ENCODE data around the gene ABCC2. TPM values are rescaled to one million over a fixed set of nuclear protein-coding genes. Genes with fewer than 3 reads are reported as not detected.
"Not testable (repeated sequence)": the region's sequence is repeated elsewhere in the genome, so short reads cannot be mapped to it uniquely, and the experiment has no call there.

ABCC2 gene
- total and polyA plus RNA-seq, 8 donors = under 0.01 to 6.8 (median 0.58) TPM

DNA sequence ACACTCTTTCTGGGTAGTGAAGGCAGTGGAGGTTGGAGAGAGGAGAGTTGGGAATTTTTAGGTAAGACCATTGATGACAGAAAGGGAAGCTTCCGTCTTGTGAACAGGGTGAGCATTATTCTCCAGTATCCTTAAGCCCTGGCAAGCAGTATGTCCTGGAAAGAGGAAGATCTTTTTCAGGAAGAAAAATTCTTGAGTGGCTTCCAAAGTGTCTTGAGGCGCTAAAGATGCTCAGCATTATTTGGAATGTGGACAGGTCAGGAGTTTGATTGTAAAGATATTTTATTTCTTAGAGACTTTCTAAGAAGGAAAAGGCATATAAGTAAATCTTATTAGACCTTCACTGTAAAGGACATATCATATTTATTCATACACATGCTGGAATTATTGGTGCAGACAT lies 54.3 kb downstream of the ABCC2 start:
- intact Hi-C loops (cut with DNase I; ENCODE audit: low total_unique reads) = no loop called here
- DNase-seq = no peak
- H3K4me1 ChIP-seq = no peaks in the 10 kb centered on the region
- H3K27ac ChIP-seq = no peak overlapping the region
- WGBS, 5 donors = 79 to 90% (median 85%) methylated on average over 2 of the region's 2 CpGs
- peaks cover 0 to 3% (median 0%) of the 10 kb centered on the region in 4 donors for H3K36me3 ChIP-seq
- no peak overlapping the region for H3K4me3 ChIP-seq
- no peaks in the 10 kb centered on the region for H3K9me3 ChIP-seq
- no peaks in the 10 kb centered on the region for H3K27me3 ChIP-seq
- TF ChIP-seq, protein P1, sequence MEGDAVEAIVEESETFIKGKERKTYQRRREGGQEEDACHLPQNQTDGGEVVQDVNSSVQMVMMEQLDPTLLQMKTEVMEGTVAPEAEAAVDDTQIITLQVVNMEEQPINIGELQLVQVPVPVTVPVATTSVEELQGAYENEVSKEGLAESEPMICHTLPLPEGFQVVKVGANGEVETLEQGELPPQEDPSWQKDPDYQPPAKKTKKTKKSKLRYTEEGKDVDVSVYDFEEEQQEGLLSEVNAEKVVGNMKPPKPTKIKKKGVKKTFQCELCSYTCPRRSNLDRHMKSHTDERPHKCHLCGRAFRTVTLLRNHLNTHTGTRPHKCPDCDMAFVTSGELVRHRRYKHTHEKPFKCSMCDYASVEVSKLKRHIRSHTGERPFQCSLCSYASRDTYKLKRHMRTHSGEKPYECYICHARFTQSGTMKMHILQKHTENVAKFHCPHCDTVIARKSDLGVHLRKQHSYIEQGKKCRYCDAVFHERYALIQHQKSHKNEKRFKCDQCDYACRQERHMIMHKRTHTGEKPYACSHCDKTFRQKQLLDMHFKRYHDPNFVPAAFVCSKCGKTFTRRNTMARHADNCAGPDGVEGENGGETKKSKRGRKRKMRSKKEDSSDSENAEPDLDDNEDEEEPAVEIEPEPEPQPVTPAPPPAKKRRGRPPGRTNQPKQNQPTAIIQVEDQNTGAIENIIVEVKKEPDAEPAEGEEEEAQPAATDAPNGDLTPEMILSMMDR (IDR thresholded peaks at IDR 0.05) = no peak
- TF ChIP-seq EP300 (IDR thresholded peaks at IDR 0.05) (no peak), POLR2A (IDR thresholded peaks at IDR 0.05) (no peak), POLR2AphosphoS5 (IDR thresholded peaks at IDR 0.05) (no peak)

DNA sequence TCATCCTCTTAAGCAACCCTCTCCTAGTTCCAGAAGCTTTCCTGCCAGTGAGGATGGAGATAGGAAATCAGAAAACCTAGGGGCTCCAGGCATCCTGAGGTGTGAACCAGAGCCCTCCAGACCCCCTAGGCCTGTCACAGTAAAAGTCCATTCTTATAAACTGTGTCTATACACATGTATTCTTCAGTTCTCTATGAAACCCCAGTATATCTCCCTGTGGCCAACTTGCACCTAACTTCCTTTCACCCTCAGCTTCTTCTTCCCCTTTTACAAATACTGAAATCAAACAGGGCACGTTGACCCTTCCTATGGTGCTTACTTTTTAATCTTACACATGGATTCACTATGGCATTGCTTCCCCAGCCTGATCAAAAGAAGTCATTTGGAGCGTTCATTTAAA lies 58.4 kb downstream of the ABCC2 start:
- intact Hi-C loops (cut with DNase I; ENCODE audit: low total_unique reads); H3K4me3 ChIP-seq; H3K4me1 ChIP-seq; H3K9me3 ChIP-seq; H3K27me3 ChIP-seq; H3K27ac ChIP-seq; H3K36me3 ChIP-seq; DNase-seq: not testable (repeated sequence)
- WGBS, 5 donors = 60 to 77% (median 72%) methylated on average over 2 of the region's 2 CpGs

DNA sequence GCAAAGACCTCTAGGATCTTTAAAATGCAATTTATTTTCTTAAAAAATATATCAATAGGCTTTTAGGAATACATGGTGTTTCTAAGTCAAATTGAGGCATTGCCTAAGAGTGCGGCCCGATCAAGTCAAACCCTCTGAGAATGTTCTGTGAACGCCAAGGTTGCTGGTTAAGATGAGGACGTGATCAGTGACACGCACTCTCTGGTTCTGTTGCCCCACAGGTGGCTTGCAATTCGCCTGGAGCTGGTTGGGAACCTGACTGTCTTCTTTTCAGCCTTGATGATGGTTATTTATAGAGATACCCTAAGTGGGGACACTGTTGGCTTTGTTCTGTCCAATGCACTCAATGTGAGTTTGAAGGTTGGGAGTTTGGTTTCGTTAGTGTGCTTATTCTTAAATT lies 59.3 kb downstream of the ABCC2 start:
- 87 to 92% (median 89%) methylated on average over 7 of the region's 7 CpGs for WGBS, 5 donors
- no peak overlapping the region for H3K27ac ChIP-seq
- intact Hi-C loops (cut with DNase I; ENCODE audit: low total_unique reads) = no loop called here
- no peaks in the 10 kb centered on the region for H3K36me3 ChIP-seq
- no peak overlapping the region for H3K4me3 ChIP-seq
- no peaks in the 10 kb centered on the region for H3K27me3 ChIP-seq
- TF ChIP-seq POLR2A (IDR thresholded peaks at IDR 0.05) = no peak
- TF ChIP-seq POLR2AphosphoS5 (IDR thresholded peaks at IDR 0.05) = no peak
- TF ChIP-seq EP300 (IDR thresholded peaks at IDR 0.05) = no peak
- TF ChIP-seq, protein P1 (IDR thresholded peaks at IDR 0.05) = no peak
- DNase-seq = no peak
- peaks cover 0 to 14% (median 8%) of the 10 kb centered on the region in 4 donors for H3K4me1 ChIP-seq
- no peaks in the 10 kb centered on the region for H3K9me3 ChIP-seq

DNA sequence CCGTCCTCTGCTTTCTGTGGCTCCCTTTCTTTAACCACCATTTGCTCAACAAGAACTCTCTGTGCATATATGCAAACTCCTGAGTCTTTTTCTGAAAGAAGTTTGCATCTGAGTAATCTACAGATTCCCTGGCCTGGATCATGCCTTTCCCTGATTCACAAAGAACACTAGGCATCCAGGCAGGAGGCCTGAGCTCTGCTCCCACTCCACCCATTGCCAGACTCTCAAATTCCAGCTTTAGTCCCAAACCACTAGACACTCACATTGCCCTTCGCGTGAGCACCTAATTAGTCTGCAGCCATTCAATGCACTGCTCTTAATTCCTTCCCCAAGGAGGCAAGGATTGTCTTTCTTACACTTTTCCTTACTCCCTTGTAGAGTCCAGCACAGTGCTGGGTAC lies 60.9 kb downstream of the ABCC2 start:
- no peaks in the 10 kb centered on the region for H3K27me3 ChIP-seq

DNA sequence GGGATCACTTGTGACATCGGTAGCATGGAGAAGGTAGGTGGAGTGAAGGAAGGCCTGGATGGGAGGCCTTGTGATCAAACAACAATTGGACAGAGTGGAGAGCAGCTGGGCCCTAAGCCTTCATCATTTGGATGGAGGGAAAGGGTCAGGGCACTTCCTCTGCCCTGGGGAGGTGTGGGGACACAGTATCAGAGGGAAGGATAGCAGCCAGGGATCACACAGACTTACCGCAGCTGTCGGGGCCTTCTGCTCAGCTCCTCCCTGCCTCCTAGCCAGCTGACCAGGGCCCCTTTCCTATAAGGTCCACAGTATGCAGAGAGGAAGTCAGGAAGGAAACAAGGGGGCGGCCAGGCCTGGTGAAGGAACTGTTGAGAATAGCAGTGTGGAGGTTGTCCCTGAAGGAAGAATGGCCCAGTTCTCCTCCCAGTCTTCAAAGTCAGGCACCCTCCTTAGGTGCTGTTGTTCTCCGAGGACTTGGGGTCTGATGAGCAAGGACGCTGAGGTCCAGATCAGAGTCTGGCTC lies 62.1 kb downstream of the ABCC2 start:
- WGBS, 5 donors = 68 to 87% (median 76%) methylated on average over 6 of the region's 6 CpGs
- no peak overlapping the region for H3K27ac ChIP-seq
- no peaks in the 10 kb centered on the region for H3K9me3 ChIP-seq
- H3K4me1 ChIP-seq = peaks cover 0 to 18% (median 8%) of the 10 kb centered on the region in 4 donors
- no peak overlapping the region for H3K4me3 ChIP-seq
- DNase-seq = no peak
- no peaks in the 10 kb centered on the region for H3K36me3 ChIP-seq
- H3K27me3 ChIP-seq = no peaks in the 10 kb centered on the region
- intact Hi-C loops (cut with DNase I; ENCODE audit: low total_unique reads) = no loop called here
- TF ChIP-seq EP300 (IDR thresholded peaks at IDR 0.05) = no peak
- no peak for TF ChIP-seq POLR2A (IDR thresholded peaks at IDR 0.05)
- no peak for TF ChIP-seq POLR2AphosphoS5 (IDR thresholded peaks at IDR 0.05)

More for the DNA sequence above, 60.9 kb downstream of the ABCC2 start:
- H3K36me3 ChIP-seq = no peaks in the 10 kb centered on the region
- H3K4me3 ChIP-seq = no peak overlapping the region
- 76 to 96% (median 93%) methylated on average over 3 of the region's 3 CpGs for WGBS, 5 donors
- peaks cover 0 to 14% (median 8%) of the 10 kb centered on the region in 4 donors for H3K4me1 ChIP-seq
- TF ChIP-seq POLR2AphosphoS5 (IDR thresholded peaks at IDR 0.05) (no peak), EP300 (IDR thresholded peaks at IDR 0.05) (no peak), POLR2A (IDR thresholded peaks at IDR 0.05) (no peak)
- TF ChIP-seq, protein P1 (IDR thresholded peaks at IDR 0.05) = no peak
- no peak for DNase-seq
- no peak overlapping the region for H3K27ac ChIP-seq
- H3K9me3 ChIP-seq = no peaks in the 10 kb centered on the region
- intact Hi-C loops (cut with DNase I; ENCODE audit: low total_unique reads) = no loop called here
